ENCODE data around the gene DHX15.
A peak's percentile ranks its signal among the peaks of the same experiment; 100 is the strongest.

The DHX15 gene

GRCh38 chr4:24535399-24535798, 49.0 kb downstream of the DHX15 start (continued):
- TF ChIP-seq ELK4 (IDR thresholded peaks at IDR 0.05; ENCODE audit: borderline replicate concordance, low read depth, low read length) (no peak), HOXD13 (CRISPR knock-in tag; IDR thresholded peaks at IDR 0.05; ENCODE audit: borderline replicate concordance) (no peak)

DNA sequence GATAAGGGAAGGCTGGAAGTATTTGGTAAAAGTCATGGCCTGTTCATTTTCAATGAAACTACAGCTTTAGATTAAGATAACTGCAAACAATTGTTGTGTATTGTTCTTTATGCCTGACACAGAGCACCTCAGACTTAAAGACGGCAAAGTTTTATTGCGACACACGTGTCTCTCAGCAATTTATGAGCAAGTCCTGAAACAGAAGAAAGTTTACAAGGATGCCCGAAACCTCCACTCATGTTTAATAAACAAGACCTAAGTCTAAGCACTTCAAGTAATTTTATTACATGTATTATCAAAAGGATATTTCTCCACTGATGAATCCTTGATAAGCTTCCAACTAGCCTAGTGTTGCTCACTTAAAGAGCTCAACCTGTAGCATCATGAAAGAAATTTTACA, 51.0 kb downstream of the DHX15 start:
- Histone ChIP-seq H3K9me3 (ENCODE audit: control insufficient read depth, insufficient read depth, low read depth, low read length) (no peaks in the 10 kb centered on the region), H3K4me1 (ENCODE audit: control insufficient read depth, insufficient read depth, low read length) (no peaks in the 10 kb centered on the region), H3K4me3 (ENCODE audit: low read depth, low read length) (no peak overlapping the region), H3K27ac (ENCODE audit: extremely low read depth, low read depth, low read length) (no peak overlapping the region), H3K36me3 (ENCODE audit: control insufficient read depth in 2 of 2, insufficient read depth in 1 of 2, low read length in 2 of 2) (peaks cover 17 to 77% of the 10 kb centered on the region in 2 experiments)
- ChIA-PET CTCF (interaction anchor here (1.7 kb wide), 1 partner anchor 44 kb away, joined by 5 read pairs; no protein-coding TSS in a partner anchor), POLR2A (no interaction called here)
- TF ChIP-seq SCRT2 (tag by site-specific recombination; IDR thresholded peaks at IDR 0.05) (peak; percentile 17; the same call in 1 of the 2 replicates), KLF8 (tag by site-specific recombination; IDR thresholded peaks at IDR 0.05) (no peak), FEZF1 (tag by site-specific recombination; IDR thresholded peaks at IDR 0.05) (0 out of 2 replicates have a peak, but pooled peaks have one; percentile 20)

GRCh38 chr4:24529555-24529954, 54.8 kb downstream of the DHX15 start:
- H3K4me1 ChIP-seq (ENCODE audit: control insufficient read depth, insufficient read depth, low read length): no peaks in the 10 kb centered on the region
- H3K9me3 ChIP-seq (ENCODE audit: control insufficient read depth, insufficient read depth, low read depth, low read length): no peaks in the 10 kb centered on the region
- H3K4me3 ChIP-seq (ENCODE audit: low read depth, low read length): no peak overlapping the region
- POLR2A ChIA-PET: no interaction called here
- H3K36me3 ChIP-seq (ENCODE audit: control insufficient read depth in 2 of 2, insufficient read depth in 1 of 2, low read length in 2 of 2): peaks cover 17 to 84% of the 10 kb centered on the region in 2 experiments
- CTCF ChIA-PET: interaction anchor here (0.6 kb wide), 1 partner anchor 31 kb away, joined by 3 read pairs; no protein-coding TSS in a partner anchor
- H3K27ac ChIP-seq (ENCODE audit: extremely low read depth, low read depth, low read length): no peak overlapping the region
- TF ChIP-seq ZNF791 (tag by site-specific recombination; IDR thresholded peaks at IDR 0.05) (no peak), ZSCAN23 (tag by site-specific recombination; IDR thresholded peaks at IDR 0.05) (no peak), ZNF16 (tag by site-specific recombination; IDR thresholded peaks at IDR 0.05; ENCODE audit: low read depth) (no peak), OSR2 (tag by site-specific recombination; IDR thresholded peaks at IDR 0.05) (no peak), ZNF510 (tag by site-specific recombination; IDR thresholded peaks at IDR 0.05; ENCODE audit: insufficient replicate concordance) (no peak), ZBTB49 (tag by site-specific recombination; IDR thresholded peaks at IDR 0.05; ENCODE audit: low read depth) (no peak), BCL11A (tag by site-specific recombination; IDR thresholded peaks at IDR 0.05; ENCODE audit: low read depth) (no peak), TCF7L2 (IDR thresholded peaks at IDR 0.05; ENCODE audit: borderline replicate concordance, low read depth, low read length) (no peak)
- TF ChIP-seq, protein P1, sequence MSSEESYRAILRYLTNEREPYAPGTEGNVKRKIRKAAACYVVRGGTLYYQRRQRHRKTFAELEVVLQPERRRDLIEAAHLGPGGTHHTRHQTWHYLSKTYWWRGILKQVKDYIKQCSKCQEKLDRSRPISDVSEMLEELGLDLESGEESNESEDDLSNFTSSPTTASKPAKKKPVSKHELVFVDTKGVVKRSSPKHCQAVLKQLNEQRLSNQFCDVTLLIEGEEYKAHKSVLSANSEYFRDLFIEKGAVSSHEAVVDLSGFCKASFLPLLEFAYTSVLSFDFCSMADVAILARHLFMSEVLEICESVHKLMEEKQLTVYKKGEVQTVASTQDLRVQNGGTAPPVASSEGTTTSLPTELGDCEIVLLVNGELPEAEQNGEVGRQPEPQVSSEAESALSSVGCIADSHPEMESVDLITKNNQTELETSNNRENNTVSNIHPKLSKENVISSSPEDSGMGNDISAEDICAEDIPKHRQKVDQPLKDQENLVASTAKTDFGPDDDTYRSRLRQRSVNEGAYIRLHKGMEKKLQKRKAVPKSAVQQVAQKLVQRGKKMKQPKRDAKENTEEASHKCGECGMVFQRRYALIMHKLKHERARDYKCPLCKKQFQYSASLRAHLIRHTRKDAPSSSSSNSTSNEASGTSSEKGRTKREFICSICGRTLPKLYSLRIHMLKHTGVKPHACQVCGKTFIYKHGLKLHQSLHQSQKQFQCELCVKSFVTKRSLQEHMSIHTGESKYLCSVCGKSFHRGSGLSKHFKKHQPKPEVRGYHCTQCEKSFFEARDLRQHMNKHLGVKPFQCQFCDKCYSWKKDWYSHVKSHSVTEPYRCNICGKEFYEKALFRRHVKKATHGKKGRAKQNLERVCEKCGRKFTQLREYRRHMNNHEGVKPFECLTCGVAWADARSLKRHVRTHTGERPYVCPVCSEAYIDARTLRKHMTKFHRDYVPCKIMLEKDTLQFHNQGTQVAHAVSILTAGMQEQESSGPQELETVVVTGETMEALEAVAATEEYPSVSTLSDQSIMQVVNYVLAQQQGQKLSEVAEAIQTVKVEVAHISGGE (tag by site-specific recombination; conservative IDR thresholded peaks at IDR 0.05; ENCODE audit: low read depth): no peak
- TF ChIP-seq, protein P2, sequence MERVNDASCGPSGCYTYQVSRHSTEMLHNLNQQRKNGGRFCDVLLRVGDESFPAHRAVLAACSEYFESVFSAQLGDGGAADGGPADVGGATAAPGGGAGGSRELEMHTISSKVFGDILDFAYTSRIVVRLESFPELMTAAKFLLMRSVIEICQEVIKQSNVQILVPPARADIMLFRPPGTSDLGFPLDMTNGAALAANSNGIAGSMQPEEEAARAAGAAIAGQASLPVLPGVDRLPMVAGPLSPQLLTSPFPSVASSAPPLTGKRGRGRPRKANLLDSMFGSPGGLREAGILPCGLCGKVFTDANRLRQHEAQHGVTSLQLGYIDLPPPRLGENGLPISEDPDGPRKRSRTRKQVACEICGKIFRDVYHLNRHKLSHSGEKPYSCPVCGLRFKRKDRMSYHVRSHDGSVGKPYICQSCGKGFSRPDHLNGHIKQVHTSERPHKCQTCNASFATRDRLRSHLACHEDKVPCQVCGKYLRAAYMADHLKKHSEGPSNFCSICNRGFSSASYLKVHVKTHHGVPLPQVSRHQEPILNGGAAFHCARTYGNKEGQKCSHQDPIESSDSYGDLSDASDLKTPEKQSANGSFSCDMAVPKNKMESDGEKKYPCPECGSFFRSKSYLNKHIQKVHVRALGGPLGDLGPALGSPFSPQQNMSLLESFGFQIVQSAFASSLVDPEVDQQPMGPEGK (tag by site-specific recombination; IDR thresholded peaks at IDR 0.05): no peak
- TF ChIP-seq, protein P3, sequence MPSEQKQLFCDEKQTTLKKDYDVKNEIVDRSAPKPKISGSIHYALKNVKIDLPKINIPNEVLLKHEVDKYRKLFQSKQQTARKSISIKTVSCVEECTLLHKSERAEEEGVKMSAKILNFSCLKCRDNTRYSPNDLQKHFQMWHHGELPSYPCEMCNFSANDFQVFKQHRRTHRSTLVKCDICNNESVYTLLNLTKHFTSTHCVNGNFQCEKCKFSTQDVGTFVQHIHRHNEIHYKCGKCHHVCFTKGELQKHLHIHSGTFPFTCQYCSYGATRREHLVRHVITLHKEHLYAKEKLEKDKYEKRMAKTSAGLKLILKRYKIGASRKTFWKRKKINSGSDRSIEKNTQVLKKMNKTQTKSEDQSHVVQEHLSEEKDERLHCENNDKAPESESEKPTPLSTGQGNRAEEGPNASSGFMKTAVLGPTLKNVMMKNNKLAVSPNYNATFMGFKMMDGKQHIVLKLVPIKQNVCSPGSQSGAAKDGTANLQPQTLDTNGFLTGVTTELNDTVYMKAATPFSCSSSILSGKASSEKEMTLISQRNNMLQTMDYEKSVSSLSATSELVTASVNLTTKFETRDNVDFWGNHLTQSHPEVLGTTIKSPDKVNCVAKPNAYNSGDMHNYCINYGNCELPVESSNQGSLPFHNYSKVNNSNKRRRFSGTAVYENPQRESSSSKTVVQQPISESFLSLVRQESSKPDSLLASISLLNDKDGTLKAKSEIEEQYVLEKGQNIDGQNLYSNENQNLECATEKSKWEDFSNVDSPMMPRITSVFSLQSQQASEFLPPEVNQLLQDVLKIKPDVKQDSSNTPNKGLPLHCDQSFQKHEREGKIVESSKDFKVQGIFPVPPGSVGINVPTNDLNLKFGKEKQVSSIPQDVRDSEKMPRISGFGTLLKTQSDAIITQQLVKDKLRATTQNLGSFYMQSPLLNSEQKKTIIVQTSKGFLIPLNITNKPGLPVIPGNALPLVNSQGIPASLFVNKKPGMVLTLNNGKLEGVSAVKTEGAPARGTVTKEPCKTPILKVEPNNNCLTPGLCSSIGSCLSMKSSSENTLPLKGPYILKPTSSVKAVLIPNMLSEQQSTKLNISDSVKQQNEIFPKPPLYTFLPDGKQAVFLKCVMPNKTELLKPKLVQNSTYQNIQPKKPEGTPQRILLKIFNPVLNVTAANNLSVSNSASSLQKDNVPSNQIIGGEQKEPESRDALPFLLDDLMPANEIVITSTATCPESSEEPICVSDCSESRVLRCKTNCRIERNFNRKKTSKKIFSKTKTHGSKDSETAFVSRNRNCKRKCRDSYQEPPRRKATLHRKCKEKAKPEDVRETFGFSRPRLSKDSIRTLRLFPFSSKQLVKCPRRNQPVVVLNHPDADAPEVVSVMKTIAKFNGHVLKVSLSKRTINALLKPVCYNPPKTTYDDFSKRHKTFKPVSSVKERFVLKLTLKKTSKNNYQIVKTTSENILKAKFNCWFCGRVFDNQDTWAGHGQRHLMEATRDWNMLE (tag by site-specific recombination; conservative IDR thresholded peaks at IDR 0.05; ENCODE audit: low read depth): no peak
- TF ChIP-seq, protein P4, sequence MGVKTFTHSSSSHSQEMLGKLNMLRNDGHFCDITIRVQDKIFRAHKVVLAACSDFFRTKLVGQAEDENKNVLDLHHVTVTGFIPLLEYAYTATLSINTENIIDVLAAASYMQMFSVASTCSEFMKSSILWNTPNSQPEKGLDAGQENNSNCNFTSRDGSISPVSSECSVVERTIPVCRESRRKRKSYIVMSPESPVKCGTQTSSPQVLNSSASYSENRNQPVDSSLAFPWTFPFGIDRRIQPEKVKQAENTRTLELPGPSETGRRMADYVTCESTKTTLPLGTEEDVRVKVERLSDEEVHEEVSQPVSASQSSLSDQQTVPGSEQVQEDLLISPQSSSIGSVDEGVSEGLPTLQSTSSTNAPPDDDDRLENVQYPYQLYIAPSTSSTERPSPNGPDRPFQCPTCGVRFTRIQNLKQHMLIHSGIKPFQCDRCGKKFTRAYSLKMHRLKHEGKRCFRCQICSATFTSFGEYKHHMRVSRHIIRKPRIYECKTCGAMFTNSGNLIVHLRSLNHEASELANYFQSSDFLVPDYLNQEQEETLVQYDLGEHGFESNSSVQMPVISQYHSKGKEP (tag by site-specific recombination; IDR thresholded peaks at IDR 0.05): no peak

Data from HEK293 (cell line).